ENCODE results near the gene HSP90AA1.
"Not testable (repeated sequence)": the region's sequence is repeated elsewhere in the genome, so short reads cannot be mapped to it uniquely, and the experiment has no call there.

HSP90AA1 gene

GRCh38 chr14:102095871-102096568 is 9.2 kb upstream of the HSP90AA1 start:
- no peak for DNase-seq

- no peak for DNase-seq
Measured at GRCh38 chr14:102095231-102095870, 8.5 kb upstream of the HSP90AA1 start.

GRCh38 chr14:102094101-102094500 is 7.3 kb upstream of the HSP90AA1 start:
- no peak for DNase-seq

DNA sequence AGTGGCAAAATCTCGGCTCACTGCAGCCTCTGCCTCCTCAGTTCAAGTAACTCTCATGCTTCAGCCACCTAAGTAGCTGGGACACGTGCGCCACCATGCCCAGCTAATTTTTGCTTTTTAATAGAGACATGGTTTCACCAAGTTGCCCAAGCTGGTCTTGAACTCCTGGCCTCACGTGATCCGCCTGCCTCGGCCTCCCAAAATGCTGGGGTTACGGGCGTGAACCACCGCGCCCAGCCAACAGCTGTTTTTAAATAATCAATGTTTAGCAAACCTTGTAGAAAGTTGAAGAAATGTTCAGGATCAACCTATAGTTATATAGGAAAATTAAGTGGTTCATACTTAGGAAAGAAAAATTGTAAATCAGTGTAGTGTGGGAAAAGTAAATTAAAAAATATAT is 6.0 kb upstream of the HSP90AA1 start:
- DNase-seq = no peak

DNA sequence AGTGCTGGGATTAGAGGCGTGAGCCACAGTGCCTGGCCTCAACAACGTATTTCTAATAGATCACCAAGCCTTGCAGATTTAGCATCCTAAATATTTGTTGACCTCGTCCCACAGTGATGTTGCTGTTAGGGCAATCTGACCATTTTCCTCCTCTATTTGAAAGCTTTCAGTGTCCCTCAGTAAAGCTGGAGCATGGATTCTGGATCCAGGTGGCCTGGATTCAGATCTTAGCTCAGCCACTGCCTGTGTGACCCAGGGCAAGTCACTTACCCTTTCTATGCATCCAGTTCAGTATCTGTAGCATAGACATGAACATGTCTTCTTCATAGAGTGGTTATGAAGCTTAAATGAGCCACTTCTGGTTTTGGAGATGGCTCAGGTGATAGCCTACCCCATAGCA is 3.9 kb upstream of the HSP90AA1 start:
- no peak for DNase-seq

GRCh38 chr14:102089621-102090343 is 2.9 kb upstream of the HSP90AA1 start:
- DNase-seq = no peak

DNA sequence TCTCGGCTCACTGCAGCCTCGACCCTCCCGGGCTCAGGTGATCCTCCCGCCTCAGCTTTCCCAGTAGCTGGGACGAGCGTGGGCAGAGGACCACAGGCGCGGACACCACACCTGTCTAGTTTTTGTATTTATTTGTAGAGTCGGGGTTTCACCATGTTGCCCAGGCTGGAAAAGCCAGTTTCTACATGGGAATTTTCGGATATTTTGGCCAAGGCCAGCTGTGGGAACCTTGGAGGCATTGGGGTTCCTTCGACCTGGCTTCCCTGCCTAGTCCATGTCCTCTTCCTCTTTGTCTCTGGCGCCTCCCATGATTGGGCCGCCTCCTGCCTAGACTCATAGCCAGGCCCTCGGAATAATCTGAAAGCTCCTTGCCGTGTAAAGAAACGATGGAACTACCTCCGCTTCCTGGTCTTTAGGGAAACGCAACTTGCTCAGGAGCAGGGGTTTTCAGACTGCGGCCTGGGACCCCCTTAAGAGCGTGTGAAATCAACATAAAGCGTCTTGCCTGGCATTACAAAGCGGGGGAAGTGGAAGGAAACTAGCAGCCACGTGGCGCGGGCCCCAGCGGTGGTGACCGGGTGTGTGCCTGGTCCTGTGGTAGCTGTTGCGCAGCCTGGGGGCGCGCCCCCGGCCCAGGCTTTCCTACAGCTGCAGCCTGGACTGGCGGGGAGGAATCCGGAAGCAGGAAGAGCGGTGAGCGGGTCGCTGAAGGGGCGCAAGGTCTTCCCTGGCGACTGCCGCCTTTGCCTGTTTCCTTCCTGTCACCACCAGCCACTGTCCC is 1.4 kb upstream of the HSP90AA1 start:
- peak; percentile 83 for DNase-seq

DNA sequence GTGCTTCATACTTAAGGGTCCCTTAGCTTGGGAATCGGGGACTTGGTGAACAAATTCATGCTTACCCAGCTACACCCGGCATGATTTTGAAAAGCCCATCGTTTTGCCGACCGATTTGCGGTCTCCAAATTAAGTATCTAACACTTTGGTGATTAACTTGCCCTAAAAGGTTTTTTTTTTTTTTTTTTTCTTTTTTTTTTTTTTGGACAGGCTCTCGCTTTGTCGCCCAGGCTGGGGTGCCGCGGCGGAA is 843 bp upstream of the HSP90AA1 start:
- DNase-seq = no peak

DNA sequence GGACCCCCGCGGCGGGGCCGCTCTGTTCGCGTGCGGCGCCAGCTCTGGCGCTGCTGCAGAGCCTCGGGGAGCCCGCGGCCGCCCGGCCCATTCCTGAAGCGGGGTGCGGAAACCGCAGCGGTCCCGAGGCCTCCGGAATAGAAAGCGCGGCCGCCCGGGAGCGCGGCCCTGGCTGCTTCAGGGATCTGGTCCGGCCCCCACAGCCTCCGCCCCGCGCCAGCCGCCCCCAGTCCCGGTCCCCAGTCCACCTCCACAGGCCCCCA is 204 bp downstream of the HSP90AA1 start:
- no peak for DNase-seq

GRCh38 chr14:102085948-102086708 is 716 bp downstream of the HSP90AA1 start:
- peak; percentile 57 for DNase-seq

GRCh38 chr14:102085488-102085887 is 1.4 kb downstream of the HSP90AA1 start:
- DNase-seq = no peak

DNA sequence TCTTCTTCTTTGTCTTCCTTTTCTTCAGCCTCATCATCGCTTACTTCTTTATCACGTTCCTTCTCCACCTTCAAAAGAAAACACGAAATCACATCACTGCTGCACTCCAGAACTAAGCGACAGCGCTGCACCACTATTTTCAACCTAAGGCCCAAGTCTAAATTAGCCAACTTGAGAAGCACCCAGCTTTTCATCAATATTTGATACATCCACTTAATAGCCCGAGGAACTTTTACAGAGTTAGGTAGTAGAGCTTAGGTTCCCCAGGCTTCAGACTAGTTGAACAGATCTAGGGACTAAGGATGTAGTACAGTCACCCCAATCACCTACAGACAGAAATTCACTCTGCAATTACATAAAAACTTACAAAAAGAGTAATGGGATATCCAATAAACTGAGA is 1.9 kb downstream of the HSP90AA1 start:
- no peak for DNase-seq

DNA sequence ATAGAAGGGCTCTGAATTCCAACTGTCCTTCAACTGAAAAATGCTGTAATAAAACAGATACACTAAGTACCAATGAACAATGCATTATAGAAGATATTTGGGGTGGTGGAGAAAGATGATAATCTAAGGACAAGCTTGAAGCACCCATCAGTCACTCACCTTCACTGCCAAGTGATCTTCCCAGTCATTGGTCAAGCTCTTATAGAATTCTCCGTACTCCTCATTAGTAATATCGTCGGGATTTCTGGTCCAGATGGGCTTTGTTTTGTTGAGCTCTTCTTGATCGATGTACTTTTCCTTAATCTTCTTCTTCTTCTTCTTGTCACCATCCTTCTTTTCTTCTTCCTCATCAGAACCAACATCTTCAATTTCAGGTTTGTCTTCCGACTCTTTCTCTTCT is 2.3 kb downstream of the HSP90AA1 start:
- not testable (repeated sequence) for DNase-seq

DNA sequence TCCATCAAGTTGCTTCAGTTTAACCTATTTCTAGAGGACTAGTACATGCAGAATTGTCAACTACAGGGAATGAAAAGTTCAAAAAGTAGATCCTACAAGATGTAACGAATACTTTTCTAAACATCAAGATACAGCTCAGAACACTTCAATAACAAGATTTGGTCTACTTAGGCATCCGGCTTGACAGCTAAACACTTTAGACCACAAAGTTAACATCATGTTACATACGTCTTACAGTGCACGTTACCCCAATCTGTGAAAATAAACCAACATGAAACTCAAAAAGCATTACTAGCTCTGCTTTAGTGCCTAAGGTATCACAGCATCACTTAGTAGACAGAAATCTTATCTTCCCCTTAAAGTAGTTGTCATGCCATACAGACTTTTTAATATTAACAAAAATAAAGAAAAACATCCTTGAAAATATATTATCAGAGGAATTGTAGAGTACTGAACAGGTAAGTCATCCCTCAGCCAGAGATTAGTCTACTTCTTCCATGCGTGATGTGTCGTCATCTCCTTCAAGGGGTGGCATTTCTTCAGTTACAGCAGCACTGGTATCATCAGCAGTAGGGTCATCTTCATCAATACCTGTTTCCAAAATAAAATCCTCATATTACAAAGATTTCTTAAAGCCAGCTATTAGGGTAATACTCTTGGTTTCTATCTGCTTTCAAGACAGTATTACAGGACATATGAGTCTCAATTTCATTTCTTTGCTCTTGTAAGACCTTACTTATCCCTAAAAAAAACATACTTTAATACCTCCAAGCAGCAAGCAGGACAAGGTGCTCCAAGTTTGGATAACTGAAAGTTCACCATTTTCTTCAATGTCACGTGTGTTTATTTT is 5.4 kb downstream of the HSP90AA1 start:
- no peak for DNase-seq

DNA sequence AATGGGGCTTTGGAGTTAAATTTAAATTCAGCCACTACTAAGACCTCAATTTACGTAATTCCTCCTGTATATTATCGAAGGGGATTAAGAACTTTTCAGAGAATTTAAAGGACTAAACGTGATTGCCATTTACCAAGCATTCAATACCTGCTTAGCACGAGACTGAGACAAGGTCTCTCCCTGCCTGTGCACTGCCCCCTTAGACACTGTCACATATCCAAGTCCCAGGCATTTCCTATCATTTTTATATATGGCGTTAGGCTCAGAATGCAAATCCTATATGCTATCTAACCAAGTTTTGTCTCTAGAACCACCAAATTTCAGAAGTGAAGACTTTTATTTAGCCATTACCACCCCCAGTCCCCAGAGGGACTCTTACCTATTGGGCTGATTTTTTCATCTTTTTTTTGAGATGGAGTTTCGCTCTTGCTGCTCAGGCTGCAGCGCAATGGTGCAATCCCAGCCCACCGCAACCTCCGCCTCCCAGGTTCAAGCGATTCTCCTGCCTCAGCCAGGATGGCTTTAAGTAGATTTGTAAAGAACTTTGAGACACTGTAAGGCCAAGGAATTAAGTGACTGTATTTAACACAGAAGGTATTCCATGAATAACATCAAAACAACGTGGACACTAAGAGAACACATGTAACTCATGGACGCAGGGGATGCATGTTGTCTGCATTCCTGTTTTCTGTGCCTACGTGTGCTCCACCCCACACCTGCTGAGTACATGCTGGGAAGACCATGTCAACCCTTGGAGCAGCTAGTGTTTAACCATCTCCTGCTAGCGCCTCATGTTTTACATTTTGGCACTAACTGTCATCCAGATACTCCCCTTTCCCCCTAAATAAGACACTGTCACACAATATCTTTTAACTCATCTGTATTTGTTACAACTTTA is 6.4 kb downstream of the HSP90AA1 start:
- no peak for DNase-seq

DNA sequence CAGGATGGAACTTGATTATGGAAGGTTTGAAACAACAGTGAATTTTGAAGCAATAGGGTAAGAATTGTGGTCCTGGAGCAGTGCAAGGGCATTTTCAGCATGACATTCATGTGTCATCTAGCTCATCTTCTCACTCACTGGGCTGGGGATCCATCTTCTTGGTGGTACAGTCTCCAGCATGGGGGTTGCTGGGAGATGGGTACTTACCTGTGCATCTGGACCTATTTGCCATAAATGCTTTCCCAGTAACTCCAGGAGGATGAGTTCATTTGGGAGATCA is 7.2 kb downstream of the HSP90AA1 start:
- no peak for DNase-seq

- DNase-seq = no peak
Measured at GRCh38 chr14:102078831-102079699, 7.8 kb downstream of the HSP90AA1 start.

- not testable (repeated sequence) for DNase-seq
Measured at GRCh38 chr14:102078361-102078791, 8.5 kb downstream of the HSP90AA1 start.

DNA sequence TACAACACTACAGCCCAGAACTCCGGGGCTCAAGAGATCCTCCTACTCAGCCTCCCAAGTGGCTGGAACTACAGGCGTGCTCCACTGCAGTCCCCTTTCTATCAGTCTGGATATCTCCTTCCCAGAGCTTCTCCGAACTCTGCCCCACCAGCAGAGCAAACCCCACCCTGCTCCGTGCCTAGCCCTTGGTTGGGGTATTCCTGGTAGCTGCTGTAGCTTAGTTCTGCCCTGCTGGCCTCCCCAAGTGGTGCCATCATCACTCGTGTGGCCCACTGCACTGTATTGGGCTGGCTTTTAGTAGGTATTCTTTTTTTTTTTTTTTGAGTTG is 9.5 kb downstream of the HSP90AA1 start:
- DNase-seq = no peak

- DNase-seq = no peak
Measured at GRCh38 chr14:102075155-102075554, 11.7 kb downstream of the HSP90AA1 start.
